ENCODE data around the gene MAN2A2. TPM values are rescaled to one million over a fixed set of nuclear protein-coding genes. Genes with fewer than 3 reads are reported as not detected.
A peak's percentile ranks its signal among the peaks of the same experiment; 100 is the strongest.

Gene MAN2A2
- total and polyA plus RNA-seq, 9 of the 15 experiments (the other 6 are each of a cell fraction or from before 2014, with no cell fraction given), result 7.3 to 151 (median 43.4) TPM

GRCh38 chr15:90915808-90916440 lies 12.8 kb downstream of the MAN2A2 start (continued):
- TF ChIP-seq RBM22 (IDR thresholded peaks at IDR 0.05; ENCODE audit: low read depth, low read length, poor library complexity, severe bottlenecking) (peak; percentile 55), ZNF707 (CRISPR knock-in tag; conservative IDR thresholded peaks at IDR 0.05) (no peak), RBM15 (IDR thresholded peaks at IDR 0.05; ENCODE audit: insufficient read depth, low read length) (no peak), SMARCA5 (IDR thresholded peaks at IDR 0.05) (no peak), CBX5 (IDR thresholded peaks at IDR 0.05; ENCODE audit: borderline replicate concordance, low read depth) (no peak), ZNF655 (CRISPR knock-in tag; IDR thresholded peaks at IDR 0.05) (no peak), CBX3 (IDR thresholded peaks at IDR 0.05; ENCODE audit: borderline replicate concordance in 1 of 2, low read length in 2 of 2) (peak in 1 of 2 experiments; percentile 34; a peak in 1 of 3 replicates), ARNT (IDR thresholded peaks at IDR 0.05) (no peak), HMG20B (CRISPR knock-in tag; IDR thresholded peaks at IDR 0.05) (no peak), ZC3H11A (IDR thresholded peaks at IDR 0.05; ENCODE audit: low read depth, low read length) (no peak), MIER1 (IDR thresholded peaks at IDR 0.05; ENCODE audit: low read depth) (no peak), NR1H2 (CRISPR knock-in tag; IDR thresholded peaks at IDR 0.05) (no peak), ZNF133 (CRISPR knock-in tag; IDR thresholded peaks at IDR 0.05) (no peak), ZNF324 (CRISPR knock-in tag; IDR thresholded peaks at IDR 0.05) (no peak), ZNF586 (CRISPR knock-in tag; conservative IDR thresholded peaks at IDR 0.05) (no peak), SMAD4 (CRISPR knock-in tag; conservative IDR thresholded peaks at IDR 0.05) (peak; percentile 68; the same call in 1 of the 2 replicates), COPS2 (conservative IDR thresholded peaks at IDR 0.05) (no peak), BDP1 (IDR thresholded peaks at IDR 0.05; ENCODE audit: insufficient read depth, insufficient read length) (no peak), PRMT5 (CRISPR knock-in tag; IDR thresholded peaks at IDR 0.05) (no peak), ZNF253 (CRISPR knock-in tag; conservative IDR thresholded peaks at IDR 0.05) (no peak), E2F1 (CRISPR knock-in tag; IDR thresholded peaks at IDR 0.05) (no peak), HLTF (IDR thresholded peaks at IDR 0.05) (no peak), GATAD2A (IDR thresholded peaks at IDR 0.05) (no peak), ZNF518B (CRISPR knock-in tag; IDR thresholded peaks at IDR 0.05) (no peak), ZNF274 (IDR thresholded peaks at IDR 0.05; ENCODE audit: borderline replicate concordance, low read depth, low read length) (no peak), ELF4 (CRISPR knock-in tag; IDR thresholded peaks at IDR 0.05) (0 out of 2 replicates have a peak, but pooled peaks have one; percentile 18), PHB2 (IDR thresholded peaks at IDR 0.05; ENCODE audit: low read depth) (no peak)
